GM12801 (cell line): ENCODE measurements around the gene ZAP70.

Experiments
- CTCF ChIP-seq: IDR thresholded peaks from one replicate; pipeline ENCODE4 v1.5.1; 2011; ENCODE audit warnings: control low read depth; ENCODE audit not compliant: insufficient read length; ENCODE audit errors: extremely low read depth

The ZAP70 gene

GRCh38 chr2:97757062-97757461 is 43.7 kb downstream of the ZAP70 start:
- no peak for TF ChIP-seq CTCF

- TF ChIP-seq CTCF = no peak
These were observed 44.8 kb downstream of the ZAP70 start for GRCh38 chr2:97758131-97758705.

GRCh38 chr2:97759727-97760407 is 46.5 kb downstream of the ZAP70 start:
- TF ChIP-seq CTCF = no peak

- no peak for TF ChIP-seq CTCF
These were observed 47.2 kb downstream of the ZAP70 start for GRCh38 chr2:97760480-97761049.

- TF ChIP-seq CTCF = no peak
These were observed 47.8 kb downstream of the ZAP70 start for GRCh38 chr2:97761192-97761591.

- no peak for TF ChIP-seq CTCF
These were observed 49.9 kb downstream of the ZAP70 start for GRCh38 chr2:97763176-97763845.

- TF ChIP-seq CTCF = no peak
These were observed 51.3 kb downstream of the ZAP70 start for GRCh38 chr2:97764559-97765263.
